Uterus (tissue), 2 donors: ENCODE results near the gene LAPTM5.

Experiments
- CTCF ChIP-seq, 4 experiments: fragments of 200-600 bp in 2 of 4; fragments of 450-650 bp in 2 of 4; sonication (generic) in 2 of 4; IDR thresholded peaks; one replicate each; pipeline ENCODE4 v1.5.1; 2016 to 2019; ENCODE audit warnings: antibody characterized with exemption in 4 of 4, mild to moderate bottlenecking in 2 of 4, moderate library complexity in 1 of 4
- POLR2A ChIP-seq, 2 donors: fragments of 450-650 bp; IDR thresholded peaks; one replicate each; pipeline ENCODE4 v1.6.1; 2016; ENCODE audit warnings: antibody characterized with exemption in 2 of 2, mild to moderate bottlenecking in 1 of 2, moderate library complexity in 1 of 2

GRCh38 chr1:30701258-30701633 lies 56.3 kb downstream of the LAPTM5 start:
- TF ChIP-seq CTCF (IDR thresholded peaks at IDR 0.05) (no peak), POLR2A (IDR thresholded peaks at IDR 0.05) (no peak)
